HG03432 (cell line): Measurements from ENCODE around the gene ALOX12.
"Not testable (repeated sequence)": the region's sequence is repeated elsewhere in the genome, so short reads cannot be mapped to it uniquely, and the experiment has no call there.

Experiments
- ATAC-seq: cut with Tn5 transposase; IDR thresholded peaks from one replicate; pipeline ENCODE4 v1.9.1; 2021; ENCODE audit warnings: mild to moderate bottlenecking, moderate library complexity; ENCODE audit not compliant: unreplicated experiment

The ALOX12 gene

GRCh38 chr17:6995500-6996255, at the start of gene ALOX12:
ALOX12 (plus strand) TSS chr17:6996049; CDS start chr17:6996118, 69 bp downstream.
- no peak for ATAC-seq

- no peak for ATAC-seq
Observed at GRCh38 chr17:6947745-6948144, 48.1 kb upstream of the ALOX12 start.

GRCh38 chr17:6948562-6948961, 47.3 kb upstream of the ALOX12 start:
- ATAC-seq = no peak

GRCh38 chr17:6948976-6949375, 46.9 kb upstream of the ALOX12 start:
- no peak for ATAC-seq

GRCh38 chr17:6950938-6951337, 44.9 kb upstream of the ALOX12 start:
- not testable (repeated sequence) for ATAC-seq

- no peak for ATAC-seq
Observed at GRCh38 chr17:6953689-6954088, 42.2 kb upstream of the ALOX12 start.

- no peak for ATAC-seq
Observed at GRCh38 chr17:6959700-6960099, 36.1 kb upstream of the ALOX12 start.

GRCh38 chr17:6969323-6969726, 26.5 kb upstream of the ALOX12 start:
- ATAC-seq = no peak

GRCh38 chr17:6970992-6971391, 24.9 kb upstream of the ALOX12 start:
- no peak for ATAC-seq

- ATAC-seq = not testable (repeated sequence)
Observed at GRCh38 chr17:6979440-6979839, 16.4 kb upstream of the ALOX12 start.

GRCh38 chr17:6981426-6981825, 14.4 kb upstream of the ALOX12 start:
- ATAC-seq = no peak

GRCh38 chr17:6985266-6985665, 10.6 kb upstream of the ALOX12 start:
- ATAC-seq = no peak

GRCh38 chr17:6986676-6987075, 9.2 kb upstream of the ALOX12 start:
- no peak for ATAC-seq

GRCh38 chr17:6989779-6990178, 6.1 kb upstream of the ALOX12 start:
- ATAC-seq = no peak

GRCh38 chr17:6993613-6994056, 2.2 kb upstream of the ALOX12 start:
- not testable (repeated sequence) for ATAC-seq

- no peak for ATAC-seq
Observed at GRCh38 chr17:6994118-6994598, 1.7 kb upstream of the ALOX12 start.

GRCh38 chr17:6994666-6995256, 1.1 kb upstream of the ALOX12 start:
- ATAC-seq = no peak

- ATAC-seq = no peak
Observed at GRCh38 chr17:6996256-6997011, 585 bp downstream of the ALOX12 start.

GRCh38 chr17:6997171-6997570, 1.3 kb downstream of the ALOX12 start:
- ATAC-seq = no peak

GRCh38 chr17:6998855-6999508, 3.1 kb downstream of the ALOX12 start:
- ATAC-seq = no peak

- no peak for ATAC-seq
Observed at GRCh38 chr17:7001318-7001961, 5.6 kb downstream of the ALOX12 start.
